Measurements from ENCODE around the gene FNBP1.
"Not testable (repeated sequence)": the region's sequence is repeated elsewhere in the genome, so short reads cannot be mapped to it uniquely, and the experiment has no call there.

Gene FNBP1

DNA sequence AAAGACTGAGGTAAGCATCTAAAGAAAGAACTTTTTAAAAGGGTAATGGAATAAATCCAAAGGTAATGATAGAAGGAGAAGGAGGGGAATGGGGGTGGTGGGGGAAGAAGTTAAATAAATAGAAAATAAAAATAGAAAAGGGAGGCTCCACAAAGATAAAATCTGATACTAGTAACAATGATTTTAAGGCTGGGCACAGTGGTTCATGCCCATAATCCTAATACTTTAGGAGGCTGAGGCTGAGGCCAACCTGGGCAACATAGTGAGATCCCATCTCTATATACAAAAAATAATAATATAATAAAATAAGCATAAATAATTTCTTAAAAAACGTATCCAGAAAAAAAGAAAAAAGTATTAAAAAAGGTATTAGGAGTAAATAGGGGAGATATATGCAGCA lies 89.3 kb downstream of the FNBP1 start:
- no peak for DNase-seq (ENCODE audit: low read depth)

GRCh38 chr9:129952337-129952736 lies 90.7 kb downstream of the FNBP1 start:
- DNase-seq (ENCODE audit: low read depth) = no peak

DNA sequence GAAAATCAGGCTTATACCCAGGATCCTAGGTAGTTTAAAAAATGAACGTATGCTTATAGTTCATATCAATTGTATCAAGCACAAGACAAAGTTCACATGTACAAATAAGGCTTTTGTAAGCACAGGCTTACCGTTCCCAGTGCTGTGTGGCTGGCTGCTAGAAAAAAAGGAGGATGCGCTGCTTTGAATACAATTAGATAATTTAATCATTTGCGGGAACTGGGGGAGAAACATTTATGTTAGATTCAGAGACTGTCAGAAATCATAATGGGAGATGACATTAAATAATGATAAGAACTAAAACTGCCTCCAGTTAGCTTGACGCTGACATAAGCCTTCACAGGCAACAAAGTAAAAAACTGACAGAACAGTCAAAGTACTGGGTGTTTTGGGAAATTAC lies 93.2 kb downstream of the FNBP1 start:
- DNase-seq (ENCODE audit: low read depth) = no peak

DNA sequence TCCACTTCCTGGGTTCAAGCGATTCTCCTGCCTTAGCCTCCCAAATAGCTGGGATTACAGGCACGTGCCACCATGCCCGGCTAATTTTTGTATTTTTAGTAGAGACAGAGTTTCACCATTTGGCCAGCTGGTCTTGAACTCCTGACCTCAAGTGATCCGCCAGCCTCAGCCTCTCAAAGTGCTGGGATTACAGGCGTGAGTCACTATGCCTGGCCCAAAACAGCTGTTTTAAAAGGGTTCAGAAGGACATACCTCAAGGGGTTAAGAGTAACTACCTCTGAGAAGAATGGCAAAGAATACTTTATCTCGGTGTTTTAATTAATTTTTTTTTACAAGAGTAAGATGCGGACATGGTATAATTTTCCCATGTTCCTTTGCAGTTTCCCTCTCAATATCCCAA lies 94.4 kb downstream of the FNBP1 start:
- not testable (repeated sequence) for DNase-seq (ENCODE audit: low read depth)

DNA sequence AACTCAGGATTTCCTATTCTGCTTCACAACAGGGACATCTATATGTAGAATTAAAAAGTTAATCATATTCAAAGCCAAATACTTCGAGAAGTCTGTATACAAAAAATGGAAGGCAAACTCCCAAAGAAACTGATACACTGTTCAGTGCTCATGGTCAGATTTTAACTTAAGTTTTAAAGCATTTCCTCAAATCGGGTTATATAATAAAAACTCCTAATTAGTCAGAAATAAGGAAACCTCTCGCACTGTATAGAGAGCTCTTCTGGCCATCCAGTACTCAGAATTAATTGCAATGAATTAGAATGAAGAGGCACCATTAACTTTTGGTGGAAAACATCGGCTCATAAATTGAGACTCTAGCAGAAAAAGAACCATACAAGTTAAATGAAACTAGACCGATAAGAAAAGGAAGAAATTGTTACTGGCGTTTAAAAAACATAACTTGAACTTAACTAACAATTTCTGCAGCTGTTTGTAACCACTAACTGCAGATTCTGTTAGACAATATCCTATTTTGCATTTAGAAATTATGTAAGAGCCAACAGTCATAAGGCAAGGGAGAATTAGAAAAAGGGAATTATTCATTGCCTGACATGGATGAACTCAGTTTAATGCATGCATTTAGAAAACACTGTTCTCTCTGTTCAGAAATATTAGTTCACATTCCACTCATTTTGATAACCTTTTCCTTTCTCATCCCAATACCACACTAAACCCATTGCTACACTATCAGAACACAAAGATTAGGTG lies 96.6 kb downstream of the FNBP1 start:
- no peak for DNase-seq (ENCODE audit: low read depth)

DNA sequence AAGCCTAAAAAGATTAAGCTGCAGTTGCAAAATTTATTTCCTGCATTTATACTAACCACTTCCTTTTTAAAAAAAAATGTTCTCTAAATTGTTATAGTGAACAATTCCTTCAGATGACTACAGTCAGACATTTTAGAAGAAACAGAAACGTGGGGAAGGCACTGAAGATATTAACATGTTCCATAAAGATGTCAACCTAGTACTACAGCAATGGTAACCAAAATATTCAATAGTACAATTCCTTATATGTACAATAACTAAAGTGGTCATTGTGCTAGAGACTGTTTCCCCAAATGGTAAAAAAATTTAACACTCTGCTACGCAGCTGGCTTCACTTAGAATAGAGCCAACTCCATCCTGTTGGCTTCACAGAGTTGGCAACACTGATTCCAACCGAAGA lies 97.7 kb downstream of the FNBP1 start:
- no peak for DNase-seq (ENCODE audit: low read depth)

DNA sequence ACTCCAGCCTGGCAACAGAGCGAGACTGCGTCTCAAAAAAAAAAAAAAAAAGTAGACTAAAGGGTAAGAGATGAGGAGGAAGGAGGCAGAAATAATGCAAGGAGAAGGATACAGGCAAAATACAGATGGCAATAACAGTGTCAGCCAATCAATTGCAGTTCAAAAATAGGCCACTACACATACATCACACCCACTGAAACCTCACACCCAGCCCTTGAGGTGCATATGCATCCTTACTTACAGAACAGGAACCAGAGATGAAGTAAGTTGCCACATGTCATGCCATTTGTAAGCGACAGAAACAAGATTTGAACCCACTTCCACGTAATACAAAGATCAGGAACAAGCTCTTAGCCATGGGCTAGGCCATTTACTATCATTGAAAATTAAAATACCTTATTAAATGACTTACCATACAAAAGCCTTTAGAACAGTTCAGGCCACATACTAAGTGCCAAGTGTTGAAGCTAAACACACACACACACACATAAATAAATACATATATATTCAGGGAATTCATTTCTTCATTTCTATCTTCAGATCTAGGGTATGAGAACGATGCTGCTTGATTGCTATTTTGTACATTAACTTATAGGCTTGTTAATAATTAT lies 98.4 kb downstream of the FNBP1 start:
- no peak for DNase-seq (ENCODE audit: low read depth)

DNA sequence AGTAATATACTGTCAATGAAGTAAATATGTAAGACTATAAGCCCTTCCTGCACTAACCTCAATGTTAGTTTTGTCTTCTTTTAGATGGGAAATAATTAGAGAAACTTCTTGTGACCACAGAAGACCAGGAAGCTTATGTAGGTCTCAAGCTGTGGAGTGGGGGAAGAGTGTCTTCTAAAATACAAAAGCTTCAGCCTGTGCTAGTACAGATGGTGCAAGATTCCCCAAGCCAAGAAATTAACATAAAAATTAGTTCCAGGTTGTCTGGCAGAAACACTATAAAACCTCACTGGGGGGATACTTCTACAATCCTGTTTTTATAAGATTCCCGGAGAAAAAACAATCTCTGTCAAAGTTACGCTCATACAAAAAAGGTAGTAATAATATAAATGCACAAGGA lies 103.6 kb downstream of the FNBP1 start:
- no peak for DNase-seq (ENCODE audit: low read depth)

DNA sequence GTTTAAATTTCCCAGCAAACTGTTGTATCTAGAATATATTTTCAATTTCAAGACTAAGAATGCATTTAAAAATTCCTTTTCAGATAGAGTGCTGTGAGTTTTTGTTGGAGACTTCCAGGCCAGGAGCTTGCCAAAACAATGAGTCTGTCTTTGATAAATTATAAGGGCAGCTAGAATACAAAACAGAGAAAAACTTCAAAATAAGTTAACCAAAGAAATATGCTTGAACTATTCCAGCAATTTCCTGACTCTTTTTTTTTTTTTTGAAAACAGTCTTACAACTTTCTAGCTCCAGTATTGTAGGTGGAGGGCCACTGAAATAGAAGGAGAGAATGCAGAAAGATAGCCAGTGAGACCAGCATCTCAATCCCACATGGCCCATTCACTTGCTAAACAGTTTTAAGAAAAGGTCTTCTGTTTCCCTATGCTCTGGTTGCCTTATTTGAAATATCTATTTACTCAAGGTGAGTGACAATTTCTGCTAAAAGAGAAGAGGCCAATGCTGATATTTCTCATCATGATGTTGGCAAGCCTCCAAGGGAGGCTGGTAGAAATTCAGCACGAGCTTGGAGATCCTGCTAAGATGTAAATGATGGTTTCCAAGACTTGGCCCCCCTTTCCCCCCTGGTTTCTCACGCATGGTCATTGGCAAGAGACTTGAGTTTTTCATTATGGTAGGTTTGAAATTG lies 104.6 kb downstream of the FNBP1 start:
- peak; percentile 58 for DNase-seq (ENCODE audit: low read depth)

DNA sequence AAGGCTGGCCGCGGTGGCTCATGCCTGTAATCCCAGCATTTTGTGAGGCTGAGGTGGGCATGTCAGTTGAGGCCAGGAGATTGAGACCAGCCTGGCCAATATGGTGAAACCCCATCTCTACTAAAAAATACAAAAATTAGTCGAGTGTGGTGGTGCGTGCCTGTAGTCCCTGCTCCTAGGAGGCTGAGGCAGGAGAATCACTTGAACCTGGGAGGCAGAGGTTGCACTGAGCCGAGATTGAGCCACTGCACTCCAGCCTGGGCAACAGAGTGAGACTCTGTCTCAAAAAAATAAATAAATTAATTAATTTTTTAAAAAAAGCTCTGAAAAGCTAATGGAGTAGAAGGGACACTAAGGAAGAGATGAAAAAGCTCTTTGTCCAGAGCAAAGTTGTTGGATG lies 105.1 kb downstream of the FNBP1 start:
- DNase-seq (ENCODE audit: low read depth) = not testable (repeated sequence)

DNA sequence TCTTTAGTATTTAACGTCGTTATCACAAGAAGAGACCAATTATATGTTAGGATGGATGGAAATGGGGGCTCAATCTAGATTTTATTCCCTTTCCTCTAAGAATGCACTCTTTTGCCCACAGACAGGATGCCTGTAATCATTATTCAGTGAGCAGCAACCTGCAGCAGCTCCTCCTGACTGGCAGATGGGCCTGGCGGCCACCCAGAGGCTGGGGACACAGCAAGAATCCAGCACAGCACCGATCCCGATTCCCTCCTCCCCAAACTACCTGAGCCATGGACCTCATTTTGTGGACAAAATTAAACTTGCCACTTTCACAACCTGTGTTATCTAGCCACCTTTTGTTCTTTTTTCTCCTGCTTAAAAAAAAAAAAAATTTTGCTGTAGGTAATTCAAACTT lies 106.8 kb downstream of the FNBP1 start:
- DNase-seq (ENCODE audit: low read depth) = no peak

GRCh38 chr9:129934780-129935179 lies 108.2 kb downstream of the FNBP1 start:
- no peak for DNase-seq (ENCODE audit: low read depth)

DNA sequence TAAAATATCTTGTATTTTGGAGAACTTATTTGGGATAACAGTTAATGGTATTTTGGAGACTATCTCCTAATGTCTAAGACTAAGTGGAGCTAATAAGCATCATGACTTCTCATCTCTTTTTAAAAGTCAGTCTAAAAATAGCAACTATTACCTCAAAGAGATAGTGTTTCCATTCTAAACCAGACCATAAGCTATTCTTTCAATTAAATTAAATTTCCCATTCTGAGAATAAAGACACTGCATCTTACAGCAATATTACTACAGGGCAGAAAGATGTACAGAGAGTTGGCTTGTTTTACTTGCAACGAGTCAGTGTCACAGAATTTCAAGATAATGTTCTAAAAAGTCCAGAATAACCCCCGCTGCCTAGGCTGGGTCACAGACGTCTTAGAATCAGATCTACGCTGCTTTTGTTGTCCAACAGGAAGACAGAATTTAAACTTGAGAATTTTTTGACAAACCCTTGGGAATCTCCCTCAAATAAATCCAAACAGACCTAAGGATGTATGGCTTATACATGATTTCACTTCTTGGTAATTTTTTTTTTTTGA lies 108.9 kb downstream of the FNBP1 start:
- no peak for DNase-seq (ENCODE audit: low read depth)

GRCh38 chr9:129933185-129934040 lies 109.6 kb downstream of the FNBP1 start:
- DNase-seq (ENCODE audit: low read depth) = no peak

GRCh38 chr9:129932303-129933151 lies 110.5 kb downstream of the FNBP1 start:
- no peak for DNase-seq (ENCODE audit: low read depth)

GRCh38 chr9:129930743-129931142 lies 112.2 kb downstream of the FNBP1 start:
- DNase-seq (ENCODE audit: low read depth) = no peak

GRCh38 chr9:129929496-129930125 lies 113.4 kb downstream of the FNBP1 start:
- DNase-seq (ENCODE audit: low read depth) = no peak

DNA sequence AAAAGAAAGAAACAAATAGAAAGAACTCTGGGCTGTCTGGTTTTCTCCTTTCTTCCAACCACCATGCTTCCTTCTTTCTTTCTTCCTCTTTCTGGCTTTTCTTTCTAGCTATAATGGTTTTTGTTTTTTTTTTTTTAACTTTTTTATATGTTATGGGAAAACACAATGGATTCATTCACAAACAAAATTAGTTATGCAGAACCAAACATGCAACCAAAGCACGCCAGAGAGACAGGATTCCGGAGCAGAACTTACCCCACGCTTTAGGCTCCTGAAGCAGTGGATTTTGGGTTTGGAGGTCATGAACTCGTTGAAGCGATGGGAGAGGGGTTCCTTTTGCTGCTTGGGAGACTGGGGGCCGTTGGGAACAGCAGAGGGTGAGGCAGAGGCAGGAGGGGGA lies 119.4 kb downstream of the FNBP1 start:
- no peak for DNase-seq (ENCODE audit: low read depth)

DNA sequence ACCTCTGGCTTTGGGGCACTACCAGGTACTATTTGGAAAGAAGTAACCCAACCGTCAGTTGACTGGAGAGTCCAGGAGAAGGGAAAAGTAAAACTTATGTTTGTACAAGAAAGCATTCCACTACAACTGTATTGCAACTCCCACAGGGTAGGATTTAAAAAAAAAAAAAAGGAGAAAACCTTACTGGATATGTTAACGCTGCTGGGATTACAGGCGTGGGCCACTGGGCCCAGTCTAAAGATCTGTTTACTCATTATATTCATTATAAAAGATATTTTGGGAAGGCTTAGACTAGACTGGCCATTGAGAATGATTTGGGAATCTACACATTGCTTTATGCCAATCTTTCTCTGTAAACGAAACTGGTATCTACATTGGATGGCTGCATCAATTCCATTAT lies 121.1 kb downstream of the FNBP1 start:
- DNase-seq (ENCODE audit: low read depth) = no peak

DNA sequence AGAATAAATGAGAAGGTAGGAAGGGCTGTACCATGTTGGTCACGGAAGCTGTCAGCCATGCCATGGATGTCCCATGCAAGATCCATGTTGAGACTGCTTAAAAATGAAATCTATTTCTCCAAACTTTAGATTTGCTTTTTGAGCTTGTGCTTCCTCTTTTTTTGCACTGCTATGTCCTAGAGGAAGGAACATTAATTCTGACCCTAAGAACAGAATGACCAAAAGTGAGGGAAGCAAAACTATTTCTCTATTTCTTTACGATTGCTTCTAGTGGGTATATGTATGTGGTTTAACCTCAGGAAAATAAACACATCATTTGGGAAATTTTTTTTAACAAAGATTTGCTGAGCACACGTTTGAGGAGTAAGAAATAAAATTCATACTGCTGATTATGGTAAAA lies 123.1 kb downstream of the FNBP1 start:
- DNase-seq (ENCODE audit: low read depth) = no peak

DNA sequence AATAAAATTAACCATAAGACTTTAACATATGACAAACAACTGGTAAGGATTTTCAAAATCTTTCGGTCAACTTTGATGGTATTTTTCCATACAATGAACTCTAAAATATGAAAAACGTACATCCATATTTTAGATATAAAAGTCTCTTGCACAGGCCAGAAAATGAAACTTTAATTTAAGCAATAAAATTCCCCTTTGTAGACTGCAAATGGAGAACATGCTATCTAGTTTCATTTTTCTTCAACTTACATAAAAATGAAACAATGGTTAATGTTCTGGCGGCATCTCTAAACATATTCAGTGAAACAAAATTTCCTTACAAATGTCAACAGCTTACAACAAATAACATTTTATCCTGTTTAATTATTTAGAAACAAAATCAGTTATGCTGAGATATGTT lies 123.7 kb downstream of the FNBP1 start:
- DNase-seq (ENCODE audit: low read depth) = no peak
